K562 (cell line): ENCODE results near the gene CALHM2. TPM values are rescaled to one million over a fixed set of nuclear protein-coding genes. Genes with fewer than 3 reads are reported as not detected.

Experiments used
- DNMT1 ChIP-seq: fragments of 450-650 bp; IDR thresholded peaks from 2 replicates; pipeline ENCODE4 v1.6.1; 2016; ENCODE audit warnings: antibody characterized with exemption, mild to moderate bottlenecking
- JUND ChIP-seq, 2 experiments: IDR thresholded peaks; 2 replicates in 1 of 2; 3 replicates in 1 of 2; pipeline ENCODE4 v1.6.1; 2011; ENCODE audit warnings: borderline replicate concordance in 2 of 2, low read depth in 2 of 2, low read length in 2 of 2, improper control_type of control experiment in 1 of 2, missing biosample characterization in 1 of 2, missing genetic modification characterization in 1 of 2, missing genetic modification reagents in 1 of 2
- KAT7 ChIP-seq: sonication (generic); formaldehyde crosslinking; IDR thresholded peaks from 2 replicates; pipeline ENCODE4 v1.8.0; 2022; ENCODE audit warnings: missing genetic modification reagents, mild to moderate bottlenecking, borderline replicate concordance
- NCOA2 ChIP-seq, 2 experiments: fragments of 450-650 bp; IDR thresholded peaks; 2 replicates each; pipeline ENCODE4 v1.6.1; 2018; ENCODE audit warnings: mild to moderate bottlenecking in 2 of 2, moderate library complexity in 1 of 2; ENCODE audit not compliant: partially characterized antibody in 2 of 2
- RAD21 ChIP-seq, 2 experiments: fragments of 250-450 bp in 1 of 2; fragments of 450-650 bp in 1 of 2; sonication (Bioruptor Pico) in 1 of 2; formaldehyde crosslinking in 1 of 2; IDR thresholded peaks in 1 of 2; conservative IDR thresholded peaks in 1 of 2; 2 replicates each; pipeline versions ENCODE4 v1.4.0 to v1.8.0; 2020 to 2022; ENCODE audit warnings: mild to moderate bottlenecking in 2 of 2, moderate library complexity in 1 of 2
- RB1 ChIP-seq: fragments of 450-650 bp; IDR thresholded peaks from 2 replicates; pipeline ENCODE4 v1.6.1; 2017; ENCODE audit warnings: low read depth, mild to moderate bottlenecking
- RFX5 ChIP-seq: IDR thresholded peaks from 2 replicates; pipeline ENCODE4 v1.6.1; 2011; ENCODE audit warnings: low read depth, mild to moderate bottlenecking, improper control_type of control experiment, low read length
- RHOXF2B ChIP-seq: fragments of 250-450 bp; sonication (Bioruptor Pico); conservative IDR thresholded peaks from 2 replicates; pipeline ENCODE4 v1.5.1; 2021
- SMAD2 ChIP-seq: fragments of 150-350 bp; IDR thresholded peaks from 2 replicates; pipeline ENCODE4 v1.6.1; 2014; ENCODE audit warnings: low read depth, mild to moderate bottlenecking, low read length
- SNIP1 ChIP-seq: fragments of 450-650 bp; IDR thresholded peaks from 2 replicates; pipeline ENCODE4 v1.7.1; 2017; ENCODE audit warnings: low read depth, mild to moderate bottlenecking
- SOX6 ChIP-seq: fragments of 450-650 bp; IDR thresholded peaks from 2 replicates; pipeline ENCODE4 v1.6.1; 2014; ENCODE audit warnings: mild to moderate bottlenecking
- SRSF7 ChIP-seq: fragments of 200-400 bp; formaldehyde crosslinking; optimal IDR thresholded peaks from 2 replicates; pipeline ENCODE3; 2017; ENCODE audit warnings: mild to moderate bottlenecking, low read depth, low read length
- TAF1 ChIP-seq: IDR thresholded peaks from 2 replicates; pipeline ENCODE4 v1.6.1; 2011; ENCODE audit warnings: mild to moderate bottlenecking, low read length, moderate library complexity; ENCODE audit not compliant: insufficient read depth, control insufficient read depth, severe bottlenecking; ENCODE audit errors: extremely low read depth
- TFAM ChIP-seq: fragments of 250-450 bp; sonication (Bioruptor Pico); conservative IDR thresholded peaks from 2 replicates; pipeline ENCODE4 v1.5.0; 2021; ENCODE audit warnings: mild to moderate bottlenecking, moderate library complexity
- polyA plus RNA-seq, 8 experiments: library from polyadenylated mRNA; depleted of rRNA in 4 of 8; stranded (reverse) in 5 of 8; unstranded in 3 of 8; fragments of >200 nt; fragmentation: Nextera tagmentation in 2 of 8; fragmentation: Illumina TruSeq in 1 of 8; extraction: Ambion mirVana in 2 of 8; extraction: Trizol in 1 of 8; gene quantifications; 2 replicates each; pipeline versions ENCODE4 v1.2.1 to v1.2.3, GENCODE V29; 2011 to 2014; ENCODE audit warnings: inconsistent platforms in 1 of 8, missing spikeins in 1 of 8
- total RNA-seq, 7 experiments: library from RNA; depleted of rRNA in 6 of 7; stranded (reverse); fragments of >200 nt in 6 of 7; fragmentation: Illumina TruSeq in 2 of 7; extraction: Trizol in 2 of 7; gene quantifications; 2 replicates each; pipeline versions ENCODE4 v1.2.1 to v1.2.3, GENCODE V29; 2011 to 2021; ENCODE audit warnings: low replicate concordance in 1 of 7
- TF ChIP-seq, protein P1 (sequence below): fragments of 250-450 bp; sonication (Bioruptor Pico); IDR thresholded peaks from 2 replicates; pipeline ENCODE4 v1.4.0; 2020; ENCODE audit warnings: mild to moderate bottlenecking, moderate library complexity
- TF ChIP-seq, protein P2 (sequence below), 2 experiments: fragments of 450-650 bp; IDR thresholded peaks; 2 replicates each; pipeline ENCODE4 v1.6.1; 2016; ENCODE audit warnings: mild to moderate bottlenecking in 2 of 2, borderline replicate concordance in 1 of 2, low read depth in 1 of 2, moderate library complexity in 1 of 2

Gene CALHM2
- total and polyA plus RNA-seq, 9 of the 15 experiments (the other 6 are each of a cell fraction or from before 2014, with no cell fraction given): 0.08 to 0.14 (median 0.13) TPM; not detected in 6

DNA sequence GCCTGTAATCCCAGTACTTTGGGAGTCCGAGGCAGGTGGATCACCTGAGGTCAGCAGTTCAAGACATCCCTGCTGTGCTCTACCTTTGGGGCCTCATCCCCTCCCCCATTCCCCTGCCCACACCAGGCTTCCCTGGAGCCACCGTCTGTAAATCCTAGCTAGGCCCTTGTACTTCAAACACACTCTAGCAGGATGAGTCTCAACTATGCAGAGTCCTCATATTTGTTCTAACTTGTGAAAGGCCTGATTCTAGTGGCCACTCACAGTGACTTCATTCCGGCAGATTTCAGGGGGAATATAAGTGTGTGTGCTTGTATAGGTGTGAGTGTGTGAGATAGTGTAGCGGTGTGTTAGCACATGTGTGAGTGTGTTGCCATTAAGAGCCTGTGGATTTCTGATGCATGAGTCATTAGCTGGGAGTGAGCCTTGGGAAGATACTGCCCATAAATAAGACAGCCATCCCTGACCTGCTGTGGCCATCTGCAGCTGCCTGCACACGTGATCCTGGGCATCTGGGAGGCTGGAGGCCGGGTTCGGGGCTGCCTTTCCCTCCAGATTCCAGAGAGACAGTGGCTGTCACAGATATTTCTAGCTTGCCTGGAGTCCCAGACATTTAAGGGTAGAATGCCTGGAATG, 39.7 kb upstream of the CALHM2 start (continued):
- TF ChIP-seq SNIP1 (no peak), RFX5 (no peak), TAF1 (no peak), RHOXF2B (CRISPR knock-in tag) (no peak), SMAD2 (no peak), JUND (IDR thresholded peaks at IDR 0.05; ENCODE audit: borderline replicate concordance, low read depth, low read length) (peak; percentile 64), JUND (tag; IDR thresholded peaks at IDR 0.05; ENCODE audit: borderline replicate concordance, low read depth, low read length) (peak; percentile 49; the same call in 2 of the 3 replicates), SOX6 (no peak), SRSF7 (no peak), RB1 (no peak), RAD21 (CRISPR knock-in tag; conservative IDR thresholded peaks at IDR 0.05 in 1 of 2, IDR thresholded peaks at IDR 0.05 in 1 of 2) (no peak), NCOA2 (IDR thresholded peaks at IDR 0.05; ENCODE audit: partially characterized antibody in 2 of 2) (no peak), TFAM (CRISPR knock-in tag) (no peak), DNMT1 (no peak), KAT7 (no peak)
- TF ChIP-seq, protein P1, sequence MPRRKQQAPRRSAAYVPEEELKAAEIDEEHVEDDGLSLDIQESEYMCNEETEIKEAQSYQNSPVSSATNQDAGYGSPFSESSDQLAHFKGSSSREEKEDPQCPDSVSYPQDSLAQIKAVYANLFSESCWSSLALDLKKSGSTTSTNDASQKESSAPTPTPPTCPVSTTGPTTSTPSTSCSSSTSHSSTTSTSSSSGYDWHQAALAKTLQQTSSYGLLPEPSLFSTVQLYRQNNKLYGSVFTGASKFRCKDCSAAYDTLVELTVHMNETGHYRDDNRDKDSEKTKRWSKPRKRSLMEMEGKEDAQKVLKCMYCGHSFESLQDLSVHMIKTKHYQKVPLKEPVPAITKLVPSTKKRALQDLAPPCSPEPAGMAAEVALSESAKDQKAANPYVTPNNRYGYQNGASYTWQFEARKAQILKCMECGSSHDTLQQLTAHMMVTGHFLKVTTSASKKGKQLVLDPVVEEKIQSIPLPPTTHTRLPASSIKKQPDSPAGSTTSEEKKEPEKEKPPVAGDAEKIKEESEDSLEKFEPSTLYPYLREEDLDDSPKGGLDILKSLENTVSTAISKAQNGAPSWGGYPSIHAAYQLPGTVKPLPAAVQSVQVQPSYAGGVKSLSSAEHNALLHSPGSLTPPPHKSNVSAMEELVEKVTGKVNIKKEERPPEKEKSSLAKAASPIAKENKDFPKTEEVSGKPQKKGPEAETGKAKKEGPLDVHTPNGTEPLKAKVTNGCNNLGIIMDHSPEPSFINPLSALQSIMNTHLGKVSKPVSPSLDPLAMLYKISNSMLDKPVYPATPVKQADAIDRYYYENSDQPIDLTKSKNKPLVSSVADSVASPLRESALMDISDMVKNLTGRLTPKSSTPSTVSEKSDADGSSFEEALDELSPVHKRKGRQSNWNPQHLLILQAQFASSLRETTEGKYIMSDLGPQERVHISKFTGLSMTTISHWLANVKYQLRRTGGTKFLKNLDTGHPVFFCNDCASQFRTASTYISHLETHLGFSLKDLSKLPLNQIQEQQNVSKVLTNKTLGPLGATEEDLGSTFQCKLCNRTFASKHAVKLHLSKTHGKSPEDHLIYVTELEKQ (CRISPR knock-in tag): no peak
- TF ChIP-seq, protein P2, sequence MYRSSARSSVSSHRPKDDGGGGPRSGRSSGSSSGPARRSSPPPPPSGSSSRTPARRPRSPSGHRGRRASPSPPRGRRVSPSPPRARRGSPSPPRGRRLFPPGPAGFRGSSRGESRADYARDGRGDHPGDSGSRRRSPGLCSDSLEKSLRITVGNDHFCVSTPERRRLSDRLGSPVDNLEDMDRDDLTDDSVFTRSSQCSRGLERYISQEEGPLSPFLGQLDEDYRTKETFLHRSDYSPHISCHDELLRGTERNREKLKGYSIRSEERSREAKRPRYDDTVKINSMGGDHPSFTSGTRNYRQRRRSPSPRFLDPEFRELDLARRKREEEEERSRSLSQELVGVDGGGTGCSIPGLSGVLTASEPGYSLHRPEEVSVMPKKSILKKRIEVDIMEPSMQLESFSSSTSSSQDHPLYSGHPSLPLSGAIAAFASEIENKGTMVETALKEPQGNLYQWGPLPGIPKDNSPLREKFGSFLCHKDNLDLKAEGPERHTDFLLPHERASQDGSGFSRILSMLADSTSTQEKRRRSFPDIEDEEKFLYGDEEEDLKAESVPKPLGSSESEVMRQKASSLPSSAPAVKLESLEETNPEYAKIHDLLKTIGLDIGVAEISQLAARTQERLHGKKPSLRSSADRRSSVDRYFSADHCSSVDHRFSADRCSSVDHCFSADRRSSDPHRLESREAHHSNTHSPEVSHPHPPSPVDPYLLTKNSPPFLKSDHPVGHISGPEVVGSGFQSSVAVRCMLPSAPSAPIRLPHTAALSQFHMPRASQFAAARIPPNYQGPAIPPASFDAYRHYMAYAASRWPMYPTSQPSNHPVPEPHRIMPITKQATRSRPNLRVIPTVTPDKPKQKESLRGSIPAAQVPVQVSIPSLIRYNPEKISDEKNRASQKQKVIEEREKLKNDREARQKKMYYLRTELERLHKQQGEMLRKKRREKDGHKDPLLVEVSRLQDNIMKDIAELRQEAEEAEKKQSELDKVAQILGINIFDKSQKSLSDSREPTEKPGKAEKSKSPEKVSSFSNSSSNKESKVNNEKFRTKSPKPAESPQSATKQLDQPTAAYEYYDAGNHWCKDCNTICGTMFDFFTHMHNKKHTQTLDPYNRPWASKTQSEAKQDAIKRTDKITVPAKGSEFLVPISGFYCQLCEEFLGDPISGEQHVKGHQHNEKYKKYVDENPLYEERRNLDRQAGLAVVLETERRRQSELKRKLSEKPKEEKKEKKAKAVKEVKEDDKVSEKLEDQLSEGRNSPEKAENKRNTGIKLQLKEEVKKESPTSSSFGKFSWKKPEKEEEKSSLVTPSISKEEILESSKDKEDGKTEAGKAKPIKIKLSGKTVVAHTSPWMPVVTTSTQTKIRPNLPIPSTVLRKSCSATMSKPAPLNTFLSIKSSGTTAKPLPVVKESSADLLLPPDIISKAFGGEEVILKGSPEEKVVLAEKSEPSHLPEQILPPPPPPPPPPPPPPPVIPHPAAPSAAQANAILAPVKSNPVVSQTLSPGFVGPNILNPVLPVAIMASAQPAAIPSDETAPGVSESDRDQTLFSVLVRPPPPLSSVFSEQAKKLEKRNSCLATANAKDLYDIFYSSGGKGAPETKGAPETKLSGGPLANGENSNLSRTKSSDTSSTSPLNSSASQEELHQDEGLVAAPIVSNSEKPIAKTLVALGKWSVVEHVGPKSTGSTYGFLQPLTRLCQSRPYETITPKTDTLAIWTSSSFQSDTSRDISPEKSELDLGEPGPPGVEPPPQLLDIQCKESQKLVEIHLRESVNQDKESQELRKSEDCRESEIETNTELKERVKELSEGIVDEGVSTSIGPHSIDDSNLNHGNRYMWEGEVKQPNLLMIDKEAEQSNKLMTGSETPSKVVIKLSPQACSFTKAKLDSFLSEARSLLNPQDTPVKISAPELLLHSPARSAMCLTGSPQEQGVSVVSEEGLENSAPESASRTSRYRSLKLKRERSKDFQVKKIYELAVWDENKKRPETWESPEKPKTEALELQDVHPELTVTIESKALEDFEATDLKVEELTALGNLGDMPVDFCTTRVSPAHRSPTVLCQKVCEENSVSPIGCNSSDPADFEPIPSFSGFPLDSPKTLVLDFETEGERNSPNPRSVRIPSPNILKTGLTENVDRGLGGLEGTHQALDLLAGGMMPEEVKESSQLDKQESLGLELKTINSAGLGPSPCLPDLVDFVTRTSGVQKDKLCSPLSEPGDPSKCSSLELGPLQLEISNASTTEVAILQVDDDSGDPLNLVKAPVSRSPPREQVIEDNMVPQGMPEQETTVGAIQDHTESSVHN (IDR thresholded peaks at IDR 0.05; ENCODE audit: borderline replicate concordance in 1 of 2, low read depth in 1 of 2): no peak
